Endothelial cell of umbilical vein (primary cell): ENCODE results near the gene RASGRF2. TPM values are rescaled to one million over a fixed set of nuclear protein-coding genes. Genes with fewer than 3 reads are reported as not detected.

Source experiments
- BruUV-seq: library from RNA; stranded (reverse); fragments of 400-500 nt; replicated peaks from 2 replicates; lab custom pipeline; 2021; lab: Mats Ljungman, UMichigan
- CTCF ChIA-PET: fragments of 300-600, 350-600 bp; sonication (Branson Sonifier 250); formaldehyde crosslinking; loops from one replicate; lab custom pipeline; 2021; ENCODE audit warnings: antibody characterized with exemption, inconsistent platforms; lab: Charles Lee
- POLR2A ChIA-PET: fragments of 300-600, 350-600 bp; sonication (Branson Sonifier 250); formaldehyde crosslinking; loops from one replicate; lab custom pipeline; 2021; ENCODE audit warnings: antibody characterized with exemption, inconsistent platforms; lab: Charles Lee
- DNase-seq: peaks from one replicate; pipeline ENCODE4 v3.0.0-alpha.2; 2011; ENCODE audit warnings: low read depth, low spot score
- FAIRE-seq: peaks from 2 replicates; lab custom pipeline; 2011; peaks lifted over from hg19 to GRCh38; lab: Jason Lieb, UNC
- H2AFZ ChIP-seq: 2 replicates; pipeline ENCODE4 v1.6.0; 2012; ENCODE audit warnings: low read depth, low read length, control low read depth, inconsistent platforms
- H3K27ac ChIP-seq: 2 replicates; pipeline ENCODE4 v1.5.1; 2011; ENCODE audit warnings: low read depth, mild to moderate bottlenecking, control low read depth, low read length, moderate library complexity; ENCODE audit not compliant: insufficient read depth
- H3K27me3 ChIP-seq, 2 experiments: 2 replicates each; pipeline versions ENCODE4 v1.6.0 to v1.6.1; 2011; ENCODE audit warnings: low read length in 2 of 2, mixed read lengths in 1 of 2; ENCODE audit not compliant: control insufficient read depth in 2 of 2, insufficient read depth in 2 of 2
- H3K36me3 ChIP-seq, 2 experiments: 2 replicates in 1 of 2; 3 replicates in 1 of 2; pipeline ENCODE4 v1.5.1; 2011; ENCODE audit warnings: low read length in 2 of 2, mild to moderate bottlenecking in 1 of 2, moderate library complexity in 1 of 2; ENCODE audit not compliant: control insufficient read depth in 2 of 2, insufficient read depth in 2 of 2; ENCODE audit errors: extremely low read depth in 1 of 2
- H3K4me1 ChIP-seq: 3 replicates; pipeline ENCODE4 v1.5.1; 2011; ENCODE audit warnings: mild to moderate bottlenecking, low read length; ENCODE audit not compliant: control insufficient read depth, insufficient read depth; ENCODE audit errors: extremely low read depth
- H3K4me2 ChIP-seq: 2 replicates; pipeline ENCODE4 v1.6.1; 2011; ENCODE audit warnings: low read length, control low read depth, mixed read lengths; ENCODE audit not compliant: insufficient read depth
- H3K4me3 ChIP-seq, 3 experiments: fragments of 200-600 bp in 1 of 3; sonication (generic), shearing (Covaris generic) in 1 of 3; replicated peaks in 1 of 3; 2 replicates each; pipeline ENCODE4 v1.5.1; 2011 to 2016; ENCODE audit warnings: control low read depth in 3 of 3, low read length in 3 of 3, mild to moderate bottlenecking in 2 of 3, inconsistent platforms in 1 of 3, low read depth in 1 of 3, moderate library complexity in 1 of 3; ENCODE audit not compliant: insufficient read depth in 1 of 3
- H3K79me2 ChIP-seq: 2 replicates; pipeline ENCODE4 v1.6.0; 2012; ENCODE audit warnings: low read length, inconsistent platforms; ENCODE audit not compliant: control insufficient read depth, insufficient read depth
- H3K9ac ChIP-seq: replicated peaks from 2 replicates; pipeline ENCODE3; 2011; ENCODE audit warnings: low read length, control low read depth; ENCODE audit not compliant: insufficient read depth; ENCODE audit errors: extremely low read depth
- H3K9me1 ChIP-seq: replicated peaks from 3 replicates; pipeline ENCODE4 v1.6.0; 2011; ENCODE audit warnings: mild to moderate bottlenecking, low read length; ENCODE audit not compliant: control insufficient read depth, insufficient read depth; ENCODE audit errors: extremely low read depth
- H3K9me3 ChIP-seq: replicated peaks from 2 replicates; pipeline ENCODE4 v1.5.1; 2012; ENCODE audit warnings: low read length, inconsistent platforms; ENCODE audit not compliant: control insufficient read depth, insufficient read depth
- H4K20me1 ChIP-seq: replicated peaks from 2 replicates; pipeline ENCODE3; 2011; ENCODE audit warnings: mild to moderate bottlenecking, low read length; ENCODE audit not compliant: control insufficient read depth, insufficient read depth; ENCODE audit errors: extremely low read depth
- CTCF ChIP-seq, 2 donors: IDR thresholded peaks; 1 replicate in 1 of 2; 2 replicates in 1 of 2; pipeline ENCODE4 v1.5.1; 2011; ENCODE audit warnings: low read length in 2 of 2, mild to moderate bottlenecking in 2 of 2, moderate library complexity in 2 of 2, control low read depth in 1 of 2, inconsistent platforms in 1 of 2, low read depth in 1 of 2; ENCODE audit not compliant: insufficient read depth in 1 of 2; ENCODE audit errors: extremely low read depth in 1 of 2
- EZH2 ChIP-seq: IDR thresholded peaks from 2 replicates; pipeline ENCODE4 v1.6.1; 2012; ENCODE audit warnings: borderline replicate concordance, low read depth, mild to moderate bottlenecking, moderate library complexity, low read length, inconsistent platforms; ENCODE audit not compliant: severe bottlenecking
- FOS ChIP-seq: IDR thresholded peaks from 2 replicates; pipeline ENCODE4 v1.6.1; 2011; ENCODE audit warnings: mild to moderate bottlenecking, low read length, moderate library complexity, borderline replicate concordance; ENCODE audit not compliant: insufficient read depth
- GATA2 ChIP-seq: IDR thresholded peaks from 2 replicates; pipeline ENCODE4 v1.7.0; 2011; ENCODE audit warnings: low read depth, mild to moderate bottlenecking, moderate library complexity, mixed read lengths, low read length; ENCODE audit not compliant: insufficient read length, insufficient read depth
- JUN ChIP-seq: IDR thresholded peaks from 2 replicates; pipeline ENCODE4 v1.6.1; 2011; ENCODE audit warnings: borderline replicate concordance, low read depth; ENCODE audit not compliant: insufficient read length, insufficient read depth
- MAX ChIP-seq: IDR thresholded peaks from 2 replicates; pipeline ENCODE4 v1.6.1; 2011; ENCODE audit not compliant: insufficient read depth, insufficient read length
- MYC ChIP-seq: IDR thresholded peaks from one replicate; pipeline ENCODE4 v1.6.1; 2011; ENCODE audit warnings: mild to moderate bottlenecking, low read depth, low read length
- POLR2A ChIP-seq: IDR thresholded peaks from 2 replicates; pipeline ENCODE4 v1.6.1; 2012; ENCODE audit warnings: low read depth, mild to moderate bottlenecking, control low read depth, low read length
- POLR2AphosphoS5 ChIP-seq: IDR thresholded peaks from 2 replicates; pipeline ENCODE4 v1.6.1; 2012; ENCODE audit warnings: low read depth, mild to moderate bottlenecking, control low read depth, low read length, moderate library complexity; ENCODE audit not compliant: insufficient read depth
- dilution Hi-C: fragments of 300-500 bp; cut with MboI; formaldehyde crosslinking; loops from one replicate; pipeline ENCODE4 v1.15.0; 2019; ENCODE audit warnings: low sequenced_read_pairs; ENCODE audit not compliant: extremely low pct_ligation_motif_present
- intact Hi-C: fragments of 100-400 bp; cut with micrococcal nuclease; formaldehyde crosslinking; loops from one replicate; pipeline ENCODE4 v1.10.0; 2022
- polyA plus RNA-seq, 4 experiments: library from polyadenylated mRNA; depleted of rRNA in 3 of 4; stranded (reverse) in 3 of 4; unstranded in 1 of 4; fragments of >200 nt; gene quantifications; 2 replicates each; pipeline versions ENCODE4 v1.2.1 to v1.2.3, GENCODE V29; 2011 to 2012; ENCODE audit warnings: missing spikeins in 1 of 4
- total RNA-seq: library from RNA; stranded (reverse); gene quantifications from 2 replicates; pipeline ENCODE4 v1.2.3, GENCODE V29; 2021

The RASGRF2 gene
- total and polyA plus RNA-seq, 2 donors (not counting 3 experiments of a cell fraction or from before 2014, with no cell fraction given): 0.41 to 4.0 TPM

GRCh38 chr5:81189875-81190498, 229.8 kb downstream of the RASGRF2 start:
- DNase-seq (no peak), FAIRE-seq (no peak)
- Histone ChIP-seq H4K20me1 (no peaks in the 10 kb centered on the region), H3K4me2 (no peak overlapping the region), H3K27me3 (peaks cover 5 to 14% of the 10 kb centered on the region in 2 experiments), H3K4me1 (no peaks in the 10 kb centered on the region), H3K9me3 (no peaks in the 10 kb centered on the region), H3K27ac (no peak overlapping the region), H3K36me3 (no peaks in the 10 kb centered on the region), H3K9ac (no peak overlapping the region), H3K9me1 (no peaks in the 10 kb centered on the region), H3K4me3 (no peak overlapping the region), H2AFZ (no peak overlapping the region), H3K79me2 (no peaks in the 10 kb centered on the region)
- TF ChIP-seq JUN (no peak), MYC (no peak), EZH2 (no peak), MAX (no peak), CTCF (IDR thresholded peaks at IDR 0.05; ENCODE audit: extremely low read depth in 1 of 2, insufficient read depth in 1 of 2, low read depth in 1 of 2, low read length in 2 of 2) (no peak), POLR2AphosphoS5 (no peak), FOS (no peak), POLR2A (no peak), GATA2 (no peak)
- intact Hi-C loops (loop anchor here (10.0 kb wide), 1 partner anchor 1095 kb away; no protein-coding TSS in a partner anchor), dilution Hi-C loops (no loop called here)
- no TSS peak for BruUV-seq
- ChIA-PET POLR2A (no interaction called here), CTCF (interaction anchor here (1.1 to 2.2 kb wide), 3 partner anchors 82 to 503 kb away, joined by 4 to 6 read pairs (median 5); no protein-coding TSS in a partner anchor)
